Stimulated activated naive CD4-positive, alpha-beta T cell treated with Interleukin-2 at 50 U/mL for 16 hours (primary cell): ENCODE measurements around the gene SHOC2.

ENCODE experiments used
- DNase-seq: peaks from one replicate; lab custom pipeline; 2025; lab: John Stamatoyannopoulos, UW

SHOC2 gene

DNA sequence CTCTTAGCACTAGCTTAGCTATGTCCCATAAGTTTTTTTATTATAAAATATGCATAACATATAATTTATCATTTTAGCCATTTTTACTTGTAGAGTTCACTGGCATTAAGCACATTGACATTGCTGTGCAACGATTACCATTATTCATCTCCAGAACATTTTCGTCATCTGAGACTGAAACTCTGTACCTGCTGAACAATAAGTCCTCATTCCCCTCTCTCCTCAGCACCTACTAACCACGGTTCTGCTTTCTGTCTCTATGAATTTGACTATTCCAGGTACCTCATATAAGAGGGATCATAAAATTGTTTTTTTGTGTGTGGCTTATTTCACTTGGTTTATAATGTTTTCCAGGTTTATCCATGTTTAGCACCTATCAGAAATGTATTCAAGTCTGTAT is 64.1 kb downstream of the SHOC2 start:
- DNase-seq, result no peak

DNA sequence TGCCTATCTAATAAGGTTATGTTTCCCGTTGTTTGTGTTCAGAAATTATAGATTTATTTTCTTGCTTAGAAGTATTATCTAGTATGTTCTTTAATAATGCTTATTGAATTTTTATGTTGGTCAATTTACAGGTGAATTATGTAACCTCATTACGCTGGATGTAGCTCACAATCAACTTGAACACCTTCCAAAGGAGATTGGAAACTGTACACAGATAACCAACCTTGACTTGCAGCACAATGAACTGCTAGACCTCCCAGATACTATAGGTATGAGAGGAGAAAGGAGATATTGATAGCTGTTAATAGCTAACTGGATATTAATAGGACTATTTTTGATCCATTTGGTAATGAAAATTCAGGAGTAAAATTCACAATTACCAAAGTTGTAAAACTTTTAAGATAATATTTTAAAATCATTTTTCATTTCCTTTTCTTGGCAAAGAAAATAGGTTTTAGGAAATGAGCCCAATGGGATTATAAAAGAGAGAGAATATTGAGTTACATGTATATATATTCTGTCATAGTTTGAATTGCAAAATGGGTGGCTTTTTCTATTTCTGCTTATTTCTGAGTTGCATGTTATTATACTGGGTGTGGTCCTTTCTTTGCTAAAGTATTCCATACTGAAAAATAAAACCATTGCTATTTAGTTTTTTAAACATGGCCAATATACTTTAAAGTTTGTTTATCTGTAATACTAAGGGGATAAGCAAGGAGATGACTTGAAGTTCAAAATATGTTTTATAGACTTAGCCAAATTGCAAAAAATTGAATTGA is 66.3 kb downstream of the SHOC2 start:
- DNase-seq, result no peak

DNA sequence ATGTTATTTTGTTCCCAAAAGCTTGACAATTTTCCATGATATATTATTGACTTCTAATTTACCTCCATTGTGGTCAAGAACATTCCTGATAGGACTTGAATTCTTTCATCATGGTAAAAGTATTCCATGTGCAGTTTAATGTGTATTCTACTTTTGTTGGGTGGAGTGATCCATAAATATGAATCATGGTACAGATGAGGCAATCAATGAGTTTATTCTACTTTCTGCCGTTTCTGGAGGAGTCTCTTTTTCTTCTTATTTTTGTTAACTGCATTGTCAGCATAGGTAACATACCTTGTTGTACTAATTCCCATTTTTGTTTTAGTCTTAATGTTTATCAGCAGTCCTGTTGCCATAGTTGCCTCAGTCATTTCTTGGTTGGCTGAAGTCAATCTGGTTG is 69.6 kb downstream of the SHOC2 start:
- DNase-seq, result no peak

DNA sequence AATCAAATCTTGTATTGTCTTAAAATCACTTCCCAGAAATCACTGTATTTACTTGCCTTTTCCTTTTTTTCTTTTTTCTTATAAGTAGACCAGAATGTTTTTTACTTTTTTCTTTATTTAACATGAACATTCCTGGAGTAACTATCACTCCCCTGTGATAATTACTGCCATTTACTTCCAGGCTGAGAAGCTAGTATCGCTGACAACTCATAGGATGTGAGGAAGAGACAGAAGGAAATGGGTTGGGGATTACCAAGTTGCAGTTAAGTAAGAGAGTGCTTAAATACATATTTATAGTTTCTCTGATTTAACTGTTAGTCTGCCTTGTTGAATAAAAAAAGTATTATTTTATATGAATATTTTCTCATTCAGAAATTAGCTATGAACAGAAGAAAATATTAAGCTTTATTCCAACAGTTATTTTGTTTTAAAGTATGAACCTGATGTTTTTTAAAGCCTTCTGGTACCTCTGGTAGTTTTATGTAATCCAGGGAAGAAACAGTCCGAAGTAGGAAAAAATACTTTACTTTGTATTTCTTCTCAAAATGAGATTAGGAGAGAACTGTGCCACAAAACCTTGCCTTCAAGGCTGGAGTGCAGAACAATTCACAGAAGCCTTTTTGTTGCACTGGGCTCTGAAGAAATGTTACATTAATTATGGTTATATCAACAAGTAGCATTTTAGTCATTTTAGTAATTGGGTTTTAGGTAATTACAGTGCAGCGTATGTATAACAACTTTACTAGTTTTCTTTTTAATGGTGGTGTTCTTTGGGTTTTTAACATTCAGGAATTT is 72.8 kb downstream of the SHOC2 start:
- DNase-seq, result no peak

DNA sequence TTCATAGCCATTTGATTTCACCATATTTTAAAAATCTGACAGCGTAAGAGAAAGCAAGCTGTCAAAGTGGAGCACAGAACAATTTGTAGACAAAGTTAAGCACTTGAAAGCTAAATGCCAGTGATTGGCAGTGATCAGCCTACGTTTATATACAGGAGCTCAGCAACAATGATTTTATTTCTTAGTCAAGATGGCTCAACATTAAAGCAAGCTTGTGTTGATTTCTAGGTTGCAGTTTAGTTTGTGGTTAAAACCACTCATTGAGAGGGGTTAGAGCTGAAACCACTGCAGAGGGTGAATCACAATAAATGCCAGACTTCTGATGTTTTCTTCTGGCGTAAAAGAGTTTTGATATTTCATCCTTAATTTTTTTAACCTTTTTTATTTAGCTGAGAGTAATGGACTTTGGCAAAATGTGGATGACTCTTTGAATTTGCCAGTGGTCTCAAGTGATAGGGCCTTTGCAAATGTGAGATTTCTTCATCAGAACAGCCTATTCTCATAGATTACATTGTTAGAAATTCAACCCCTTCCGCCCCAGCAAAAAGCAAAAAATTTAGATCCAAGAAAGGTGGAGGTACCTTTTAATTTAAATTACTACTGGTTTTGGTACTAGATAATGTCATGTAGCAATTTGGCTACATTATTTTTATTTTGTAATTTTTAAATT is 73.8 kb downstream of the SHOC2 start:
- DNase-seq, result no peak

DNA sequence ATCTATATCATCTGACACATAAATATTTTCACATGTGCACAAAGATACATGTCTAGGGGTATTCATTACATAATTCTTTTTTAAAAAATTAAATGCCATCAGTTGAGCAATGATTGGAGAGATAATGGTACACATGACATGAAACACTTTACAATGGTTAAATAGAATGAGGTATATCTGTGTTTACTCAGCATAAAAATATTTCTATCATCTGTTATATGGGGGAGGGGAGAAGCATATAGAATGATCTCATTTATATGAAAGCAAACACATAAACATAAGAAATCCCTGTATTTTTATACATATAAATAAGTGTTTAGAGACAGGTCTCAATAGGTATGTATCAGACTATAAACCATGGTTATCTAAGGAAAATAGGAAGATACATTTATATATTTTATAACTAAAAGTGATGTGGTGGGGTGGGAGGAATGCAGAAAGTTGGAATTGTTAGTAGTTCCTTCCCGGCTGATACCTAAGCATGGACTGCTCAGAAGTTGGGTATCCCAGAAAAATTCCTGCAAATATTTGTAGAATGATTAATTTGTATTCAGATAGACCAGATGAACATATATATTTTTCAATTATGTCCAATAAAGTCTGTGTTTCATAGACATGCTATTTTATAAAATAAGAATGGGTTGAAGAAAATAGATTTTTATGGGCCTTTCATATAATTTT is 75.1 kb downstream of the SHOC2 start:
- no peak for DNase-seq

DNA sequence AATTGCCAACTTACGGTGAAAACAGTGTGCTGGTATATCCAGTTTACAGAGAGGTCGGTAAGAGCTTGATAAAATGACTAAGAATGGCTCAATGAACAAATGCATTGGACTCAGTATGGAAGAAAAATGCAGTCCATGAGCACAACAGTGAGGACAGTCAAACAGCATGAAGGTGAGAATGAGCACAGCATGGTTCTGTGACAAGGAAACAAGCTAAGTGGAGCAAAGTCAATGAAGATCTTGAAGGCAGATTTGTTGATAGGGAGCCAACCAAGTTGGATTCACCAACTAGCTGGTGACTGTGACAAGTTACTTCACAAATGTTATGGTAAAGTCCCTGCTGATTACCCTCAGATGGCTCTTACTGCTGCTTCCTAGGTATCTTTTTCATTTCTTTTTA is 75.9 kb downstream of the SHOC2 start:
- DNase-seq, result no peak

DNA sequence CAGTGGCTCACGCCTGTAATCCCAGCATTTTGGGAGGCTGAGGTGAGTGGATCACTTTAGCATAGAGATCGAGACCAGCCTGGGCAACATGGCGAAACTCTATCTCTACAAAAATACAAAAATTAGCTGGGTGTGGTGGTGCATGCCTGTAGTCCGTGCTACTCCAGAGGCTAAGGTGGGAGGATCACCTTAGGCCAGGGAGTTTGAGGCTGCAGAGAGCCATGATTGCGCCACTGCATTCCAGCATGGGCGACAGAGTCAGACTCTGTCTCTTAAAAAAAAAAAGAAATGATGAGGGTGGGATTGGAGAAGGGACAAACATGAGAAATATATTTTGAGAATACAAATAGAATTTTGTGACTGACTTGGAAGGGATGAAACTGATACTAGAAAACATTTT is 76.9 kb downstream of the SHOC2 start:
- no peak for DNase-seq

DNA sequence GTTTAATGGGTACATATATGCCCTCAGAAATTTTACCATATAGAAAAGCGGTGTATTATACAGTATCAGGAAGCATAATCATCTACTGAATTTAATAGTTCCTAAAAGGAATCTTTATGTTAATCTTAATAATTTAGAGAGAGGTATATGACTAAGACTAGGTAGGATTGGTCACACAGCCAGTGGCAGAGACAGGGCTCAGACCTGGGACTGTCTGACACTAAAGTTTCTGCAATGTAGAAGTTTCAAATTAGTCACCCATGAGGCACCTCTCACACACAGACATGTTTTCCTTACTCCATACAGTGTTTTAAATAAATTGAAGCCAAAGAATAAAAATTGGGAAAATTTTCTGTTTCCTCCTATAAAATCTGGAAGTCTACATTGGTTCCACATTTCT is 84.6 kb downstream of the SHOC2 start:
- DNase-seq, result no peak

DNA sequence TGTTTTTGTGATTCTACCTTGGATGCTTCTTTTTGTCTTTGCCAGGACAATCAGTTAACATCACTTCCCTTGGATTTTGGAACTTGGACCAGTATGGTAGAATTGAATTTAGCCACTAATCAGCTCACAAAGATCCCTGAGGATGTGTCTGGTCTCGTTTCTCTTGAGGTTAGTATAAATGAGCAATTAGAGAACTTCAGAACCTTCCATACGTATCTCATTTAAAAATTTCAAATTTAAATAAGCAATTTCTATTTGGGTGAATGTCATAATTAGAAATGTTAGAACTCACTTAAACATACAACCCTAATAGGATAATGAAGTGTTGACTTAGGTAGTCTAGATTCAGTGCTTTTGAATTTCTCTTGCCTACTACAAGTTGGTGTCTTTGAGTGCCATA is 88.1 kb downstream of the SHOC2 start:
- DNase-seq, result no peak

DNA sequence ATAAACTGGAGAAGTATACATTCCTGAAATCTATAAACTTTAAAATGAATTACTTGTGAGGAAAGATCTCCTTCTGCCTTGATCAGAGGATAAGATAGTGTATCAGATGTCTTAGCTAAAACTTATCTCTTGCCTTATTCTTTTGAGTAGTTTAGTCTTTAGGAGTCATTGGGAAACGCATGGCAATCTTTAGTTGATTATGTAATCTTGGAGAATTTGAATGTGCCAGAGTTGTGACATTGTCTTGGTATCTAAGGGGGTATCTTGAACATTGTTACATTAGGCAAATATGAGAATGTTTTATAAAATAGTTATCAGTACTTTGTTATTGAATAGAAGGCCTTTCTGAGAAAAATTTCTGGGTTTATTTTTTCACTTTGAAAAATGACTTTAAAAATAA is 95.8 kb downstream of the SHOC2 start:
- no peak for DNase-seq

DNA sequence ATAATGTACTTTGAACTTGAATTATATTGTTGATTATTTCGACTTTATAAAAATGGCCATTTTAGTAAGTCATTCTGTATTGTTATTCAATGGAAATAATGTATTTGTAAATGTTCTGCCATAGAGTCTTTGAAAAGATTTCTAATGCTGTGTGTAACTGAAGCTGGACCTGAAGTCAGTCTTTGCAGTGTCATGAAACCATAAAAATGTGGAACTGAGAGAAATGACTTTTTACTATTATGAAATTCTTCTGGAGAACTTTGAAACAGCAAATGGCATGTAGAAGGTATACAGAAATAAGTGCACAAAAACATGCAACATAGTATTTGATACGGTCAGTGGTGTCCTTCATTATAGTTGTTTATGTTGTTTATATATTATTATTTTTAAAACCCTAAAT is 97.7 kb downstream of the SHOC2 start:
- DNase-seq, result no peak

DNA sequence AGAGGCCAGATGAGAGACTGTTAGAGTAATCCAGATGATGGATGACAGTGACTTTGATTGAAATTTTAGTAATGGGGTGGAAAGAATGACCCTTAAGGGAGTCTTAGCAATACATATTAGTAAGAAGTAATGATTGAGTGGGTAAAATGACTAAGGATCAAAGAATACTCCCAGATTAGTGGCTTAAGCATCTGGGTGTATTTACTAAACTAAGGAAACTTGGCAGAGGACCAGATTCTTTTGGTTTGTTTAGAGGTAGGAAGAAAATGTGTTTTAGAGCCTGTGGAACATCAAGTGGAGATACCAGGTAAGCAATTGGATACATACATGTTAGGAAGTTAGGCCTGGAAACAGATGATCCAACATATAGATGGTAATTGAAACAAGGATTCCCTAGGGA is 98.6 kb downstream of the SHOC2 start:
- DNase-seq, result no peak

DNA sequence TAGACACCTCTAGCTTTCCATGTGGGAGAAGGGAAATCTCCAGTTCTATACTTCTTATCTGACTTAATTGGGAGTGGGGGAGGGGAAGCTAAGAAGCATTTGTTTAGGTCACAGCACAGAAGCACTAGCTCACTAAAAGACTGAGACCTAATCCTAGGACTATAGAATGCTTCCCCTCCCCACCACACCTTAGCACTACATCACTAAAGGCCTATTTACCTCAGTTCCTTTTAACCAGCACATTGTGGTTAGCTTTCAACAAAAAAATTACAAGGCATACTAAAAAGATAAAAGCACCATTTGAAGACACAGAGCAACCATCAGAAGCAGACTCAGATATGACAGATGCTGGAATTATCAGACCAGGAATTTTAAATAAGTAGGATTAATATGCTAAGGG is 103.7 kb downstream of the SHOC2 start:
- DNase-seq, result no peak

DNA sequence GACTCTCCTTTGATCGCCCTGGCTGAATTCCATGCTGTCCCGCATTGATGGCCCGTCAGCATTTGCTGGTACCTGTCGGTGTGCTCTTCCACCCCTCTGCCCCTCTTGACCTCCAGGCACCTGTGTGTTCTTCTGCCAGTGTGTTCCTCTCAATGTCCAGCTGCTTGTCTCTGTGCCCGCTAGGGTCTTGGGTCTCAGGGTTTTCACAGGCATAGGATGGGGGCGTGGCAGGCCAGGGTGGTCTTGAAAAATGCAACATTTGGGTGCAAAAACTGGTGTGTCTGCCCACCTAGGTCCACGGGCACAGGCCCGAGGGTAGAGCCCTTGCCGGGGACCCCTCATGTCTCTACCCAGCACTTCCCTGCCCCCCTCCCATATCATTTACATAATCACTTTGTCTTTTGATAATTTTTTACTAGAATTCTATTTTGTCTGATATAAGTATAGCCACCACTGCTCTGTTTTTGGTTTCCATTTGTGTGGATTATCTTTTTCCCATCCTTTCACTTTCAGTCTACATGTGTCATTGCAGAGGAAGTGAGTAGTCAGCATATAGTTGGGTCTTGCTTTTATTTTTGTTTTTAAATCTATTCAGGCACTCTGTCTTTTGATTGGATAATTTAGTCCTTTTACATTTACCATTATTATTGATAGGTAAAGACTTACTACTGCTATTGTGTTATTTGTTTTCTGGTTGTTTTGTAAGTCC is 110.8 kb downstream of the SHOC2 start:
- DNase-seq, result no peak

DNA sequence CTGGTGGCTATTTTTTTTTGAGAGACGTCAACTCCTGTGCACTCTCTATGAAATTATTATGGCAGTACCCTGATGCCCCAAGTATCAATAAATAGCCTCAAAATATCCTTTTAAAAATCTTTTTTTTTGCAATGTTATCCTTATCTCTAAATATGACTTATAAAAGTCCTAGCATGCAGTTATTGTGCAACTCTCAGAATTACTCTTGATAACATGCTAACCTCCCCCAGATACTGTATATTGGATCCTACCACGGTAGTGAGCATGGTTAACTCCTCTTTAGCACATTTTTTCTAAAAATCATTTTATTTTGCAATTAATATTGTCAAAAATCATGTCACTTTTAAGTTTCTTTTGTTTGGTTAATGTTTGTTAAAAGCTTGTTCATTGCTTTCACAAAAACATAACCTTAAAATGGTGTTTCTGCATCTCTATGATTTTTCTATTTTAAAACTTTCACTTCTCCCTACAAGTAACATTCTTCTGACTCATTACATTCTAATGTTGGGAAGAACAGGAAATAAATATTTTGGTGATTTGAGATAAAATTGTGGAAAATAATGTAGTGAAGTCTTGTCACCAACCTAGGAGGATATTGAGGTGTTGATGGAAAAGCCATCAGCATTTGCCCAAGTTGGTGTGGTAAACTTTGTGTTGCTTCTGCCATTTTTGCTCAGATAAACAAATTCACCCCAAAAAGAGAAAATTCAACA is 115.3 kb downstream of the SHOC2 start:
- DNase-seq, result no peak

DNA sequence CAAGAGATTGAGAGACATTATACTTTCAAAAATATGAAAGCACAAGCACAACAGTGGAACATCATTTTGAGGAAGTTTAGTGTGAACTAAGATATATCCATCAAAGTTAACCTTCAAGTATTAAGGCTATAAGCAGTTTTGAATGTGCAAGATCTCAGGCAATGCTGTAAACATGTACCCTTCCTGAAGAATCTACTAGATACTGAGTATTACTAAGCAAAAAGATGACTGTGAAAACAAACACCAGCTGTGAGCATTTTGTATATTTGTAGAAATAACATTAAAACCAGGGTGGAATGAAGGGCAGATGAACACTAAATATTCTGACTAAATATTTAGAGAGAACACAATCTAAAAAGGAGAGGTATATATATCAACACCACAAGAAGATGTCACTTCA is 116.1 kb downstream of the SHOC2 start:
- no peak for DNase-seq

DNA sequence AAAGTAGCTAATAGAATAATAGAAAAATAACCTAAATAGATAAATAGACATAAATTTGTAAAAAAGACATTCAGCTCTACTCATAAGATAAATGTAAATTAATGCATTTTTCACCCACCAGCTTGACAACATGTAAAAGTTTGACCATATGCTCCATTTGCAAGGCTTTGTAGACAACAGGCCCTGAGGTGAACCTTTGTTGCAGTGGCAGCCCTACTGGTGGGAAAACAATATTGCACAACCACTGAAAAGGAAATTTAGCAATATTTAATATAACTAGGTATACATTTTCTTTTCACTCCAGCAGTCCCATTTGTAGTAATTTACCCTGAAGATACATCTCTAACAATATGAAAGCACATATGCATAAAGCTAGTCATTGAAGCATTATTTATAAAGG is 118.5 kb downstream of the SHOC2 start:
- DNase-seq, result no peak

DNA sequence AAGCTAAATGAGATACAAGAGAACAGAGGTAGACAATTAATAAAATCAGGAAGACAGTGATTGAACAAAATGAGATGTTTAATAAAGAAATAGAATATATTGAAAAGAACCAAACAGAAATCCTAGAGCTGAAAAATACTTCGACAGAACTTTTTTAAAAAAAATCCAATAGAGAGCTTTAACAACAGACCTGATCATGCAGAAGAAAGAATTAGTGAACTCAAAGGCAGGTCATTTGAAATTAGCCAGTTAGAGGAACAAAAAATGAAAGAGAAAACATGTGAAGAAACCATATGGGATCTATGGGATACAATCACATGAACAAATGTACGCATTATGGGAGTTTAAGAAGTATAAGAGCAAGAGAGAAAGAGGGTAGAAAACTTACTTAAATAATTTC is 120.1 kb downstream of the SHOC2 start:
- DNase-seq, result no peak

DNA sequence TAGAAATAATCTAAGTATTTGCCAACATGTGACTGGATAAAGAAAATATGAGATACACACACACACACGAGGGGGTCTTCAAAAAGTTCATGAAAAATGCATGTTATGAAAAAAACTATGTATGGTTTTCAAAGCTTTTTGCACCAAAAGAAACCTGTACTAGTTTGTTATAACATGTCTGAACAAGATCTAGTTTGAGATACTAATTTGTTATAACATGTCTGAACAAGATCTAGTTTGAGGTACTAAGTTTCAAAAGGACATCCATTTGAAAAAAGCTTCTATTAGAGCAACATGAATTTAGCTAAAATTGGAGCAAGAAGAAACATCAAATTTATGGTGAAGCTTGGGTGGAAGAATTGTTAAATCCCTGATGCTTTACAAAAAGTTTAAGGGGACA is 137.6 kb downstream of the SHOC2 start:
- DNase-seq, result no peak
